AG04450 (cell line): Measurements from ENCODE around the gene FAM13A. TPM values are rescaled to one million over a fixed set of nuclear protein-coding genes. Genes with fewer than 3 reads are reported as not detected.

Experiments used
- CTCF ChIA-PET: fragments of 300-600, 350-600 bp; formaldehyde crosslinking; extraction: SDS; loops from one replicate; lab custom pipeline; 2022; ENCODE audit warnings: antibody characterized with exemption, inconsistent platforms; lab: Charles Lee
- POLR2A ChIA-PET: fragments of 350-600 bp; formaldehyde crosslinking; extraction: SDS; loops from one replicate; lab custom pipeline; 2021; ENCODE audit warnings: antibody characterized with exemption, inconsistent platforms; lab: Yijun Ruan, JAX
- DNase-seq: peaks from one replicate; pipeline ENCODE4 v3.0.0-alpha.2; 2011; ENCODE audit warnings: low read depth, low spot score
- H3K27ac ChIP-seq: one replicate; pipeline ENCODE4 v1.5.1; 2012; ENCODE audit warnings: low read depth, low read length, control low read depth
- H3K27me3 ChIP-seq: one replicate; pipeline ENCODE4 v1.6.0; 2012; ENCODE audit warnings: low read length; ENCODE audit not compliant: control insufficient read depth, insufficient read depth
- H3K4me3 ChIP-seq: 2 replicates; pipeline ENCODE4 v1.5.1; 2011; ENCODE audit warnings: mild to moderate bottlenecking, low read depth, low read length, control low read depth
- H3K9me3 ChIP-seq: 2 replicates; pipeline ENCODE4 v1.5.1; 2012; ENCODE audit warnings: low read length; ENCODE audit not compliant: control insufficient read depth, insufficient read depth
- polyA plus RNA-seq: library from polyadenylated mRNA; depleted of rRNA; stranded (reverse); fragments of >200 nt; gene quantifications from 2 replicates; pipeline ENCODE4 v1.2.3, GENCODE V29; 2011
- TF ChIP-seq, protein P1 (sequence below): IDR thresholded peaks from 2 replicates; pipeline ENCODE4 v1.5.1; 2011; ENCODE audit warnings: low read depth, low read length, control low read depth, inconsistent platforms

FAM13A gene
- polyA plus RNA-seq, 1 experiment, result 27.6 TPM

DNA sequence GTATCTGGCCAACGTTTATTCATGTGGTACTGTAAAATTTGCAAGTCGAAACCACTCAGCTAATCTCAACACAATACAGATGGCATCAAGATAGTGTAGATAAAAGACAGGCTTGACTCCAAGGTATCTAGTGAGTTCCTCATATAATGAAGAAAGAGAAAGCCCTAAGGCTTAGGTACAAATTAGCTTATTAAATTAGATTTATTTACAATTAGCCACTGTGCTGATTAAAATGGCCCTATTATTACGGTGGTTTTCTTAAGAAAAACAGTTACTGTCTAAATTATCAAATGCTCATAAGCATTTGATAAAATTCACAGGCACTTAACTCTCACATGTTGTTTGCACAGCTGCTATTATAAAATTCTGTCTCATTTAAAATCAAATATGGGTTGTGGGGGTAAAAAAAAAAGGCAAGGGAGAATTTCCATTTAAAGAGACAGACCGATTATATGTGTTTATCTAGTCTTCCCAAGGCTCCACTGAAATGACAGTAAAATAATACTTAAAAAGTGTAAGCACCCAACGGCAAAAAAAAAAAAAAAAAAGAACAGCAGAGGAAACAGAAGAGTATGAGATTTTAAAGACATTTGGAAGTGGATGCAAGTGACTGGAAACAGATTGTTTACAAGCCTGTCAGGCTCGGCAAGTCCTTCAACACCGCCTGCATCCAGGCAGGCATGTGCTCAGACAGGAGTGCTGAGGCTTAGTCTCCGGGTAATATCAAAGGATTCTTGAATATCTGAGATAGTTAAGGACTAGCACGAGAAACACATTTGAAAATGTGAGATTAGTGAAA is 55.1 kb downstream of the FAM13A start:
- CTCF ChIA-PET, result interaction anchor here (0.7 to 1.3 kb wide), 4 partner anchors 183 to 329 kb away, joined by 3 read pairs; no protein-coding TSS in a partner anchor
- TF ChIP-seq, protein P1, sequence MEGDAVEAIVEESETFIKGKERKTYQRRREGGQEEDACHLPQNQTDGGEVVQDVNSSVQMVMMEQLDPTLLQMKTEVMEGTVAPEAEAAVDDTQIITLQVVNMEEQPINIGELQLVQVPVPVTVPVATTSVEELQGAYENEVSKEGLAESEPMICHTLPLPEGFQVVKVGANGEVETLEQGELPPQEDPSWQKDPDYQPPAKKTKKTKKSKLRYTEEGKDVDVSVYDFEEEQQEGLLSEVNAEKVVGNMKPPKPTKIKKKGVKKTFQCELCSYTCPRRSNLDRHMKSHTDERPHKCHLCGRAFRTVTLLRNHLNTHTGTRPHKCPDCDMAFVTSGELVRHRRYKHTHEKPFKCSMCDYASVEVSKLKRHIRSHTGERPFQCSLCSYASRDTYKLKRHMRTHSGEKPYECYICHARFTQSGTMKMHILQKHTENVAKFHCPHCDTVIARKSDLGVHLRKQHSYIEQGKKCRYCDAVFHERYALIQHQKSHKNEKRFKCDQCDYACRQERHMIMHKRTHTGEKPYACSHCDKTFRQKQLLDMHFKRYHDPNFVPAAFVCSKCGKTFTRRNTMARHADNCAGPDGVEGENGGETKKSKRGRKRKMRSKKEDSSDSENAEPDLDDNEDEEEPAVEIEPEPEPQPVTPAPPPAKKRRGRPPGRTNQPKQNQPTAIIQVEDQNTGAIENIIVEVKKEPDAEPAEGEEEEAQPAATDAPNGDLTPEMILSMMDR, result no peak
- Histone ChIP-seq H3K4me3 (no peak overlapping the region), H3K27ac (no peak overlapping the region), H3K9me3 (no peaks in the 10 kb centered on the region), H3K27me3 (no peaks in the 10 kb centered on the region)
- DNase-seq, result no peak
- POLR2A ChIA-PET, result no interaction called here

DNA sequence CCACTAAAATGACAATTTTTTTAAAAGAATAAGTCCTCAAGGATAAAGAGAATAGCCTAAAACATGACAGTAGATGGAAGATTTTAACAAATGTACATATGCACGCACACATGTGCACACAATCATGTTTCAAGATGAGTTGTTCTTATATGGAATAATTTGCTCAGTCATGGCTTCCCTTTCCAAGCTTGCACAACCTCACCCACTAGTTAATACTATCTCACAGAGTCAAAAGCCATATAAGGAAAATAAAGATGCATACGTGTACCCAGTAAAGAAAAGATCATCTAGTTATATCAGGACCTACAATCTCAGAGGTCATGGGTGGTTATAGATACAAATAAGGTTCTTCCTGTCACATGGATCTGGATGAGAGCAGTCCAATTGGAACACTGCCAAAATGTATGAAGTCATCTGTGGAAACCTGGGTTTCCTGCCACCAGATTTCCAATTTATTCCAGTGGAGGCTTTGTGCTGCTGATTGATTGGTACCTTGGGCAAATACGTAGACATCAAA is 56.1 kb downstream of the FAM13A start:
- no peak for DNase-seq
- TF ChIP-seq, protein P1, result no peak
- no peak overlapping the region for H3K27ac ChIP-seq
- no peaks in the 10 kb centered on the region for H3K27me3 ChIP-seq
- H3K4me3 ChIP-seq, result no peak overlapping the region
- H3K9me3 ChIP-seq, result no peaks in the 10 kb centered on the region
- CTCF ChIA-PET, result interaction anchor here (0.7 to 1.1 kb wide), 3 partner anchors 182 to 295 kb away, joined by 3 read pairs; no protein-coding TSS in a partner anchor
- POLR2A ChIA-PET, result no interaction called here

DNA sequence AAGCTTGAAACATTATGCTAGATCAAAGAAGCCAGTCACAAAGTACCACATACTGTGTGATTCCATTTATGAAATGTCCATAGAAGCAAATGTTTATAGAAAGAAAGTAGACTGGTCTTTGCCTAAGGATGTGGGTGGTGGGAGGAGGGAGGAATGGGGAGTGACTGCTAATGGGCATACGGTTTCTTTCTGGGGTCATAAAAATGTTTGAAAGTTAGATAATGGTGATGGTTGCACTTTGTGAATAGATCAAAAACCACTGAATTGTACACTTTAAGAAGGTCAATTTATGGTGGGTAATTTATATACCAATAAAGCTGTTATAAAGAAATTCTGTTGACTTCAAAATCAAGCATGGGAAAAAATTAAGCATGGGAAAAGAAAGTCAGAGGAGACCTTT is 56.6 kb downstream of the FAM13A start:
- no peak overlapping the region for H3K4me3 ChIP-seq
- ChIA-PET POLR2A (no interaction called here), CTCF (no interaction called here)
- no peaks in the 10 kb centered on the region for H3K9me3 ChIP-seq
- TF ChIP-seq, protein P1, result no peak
- H3K27me3 ChIP-seq, result no peaks in the 10 kb centered on the region
- no peak for DNase-seq
- no peak overlapping the region for H3K27ac ChIP-seq

GRCh38 chr4:88999392-88999930 is 57.5 kb downstream of the FAM13A start:
- no peaks in the 10 kb centered on the region for H3K27me3 ChIP-seq
- ChIA-PET CTCF (interaction anchor here (0.8 to 1.5 kb wide), 2 partner anchors 24 to 181 kb away, joined by 3 to 4 read pairs; no protein-coding TSS in a partner anchor), POLR2A (no interaction called here)
- H3K27ac ChIP-seq, result no peak overlapping the region
- no peak for DNase-seq
- no peaks in the 10 kb centered on the region for H3K9me3 ChIP-seq
- TF ChIP-seq, protein P1, result no peak
- no peak overlapping the region for H3K4me3 ChIP-seq

DNA sequence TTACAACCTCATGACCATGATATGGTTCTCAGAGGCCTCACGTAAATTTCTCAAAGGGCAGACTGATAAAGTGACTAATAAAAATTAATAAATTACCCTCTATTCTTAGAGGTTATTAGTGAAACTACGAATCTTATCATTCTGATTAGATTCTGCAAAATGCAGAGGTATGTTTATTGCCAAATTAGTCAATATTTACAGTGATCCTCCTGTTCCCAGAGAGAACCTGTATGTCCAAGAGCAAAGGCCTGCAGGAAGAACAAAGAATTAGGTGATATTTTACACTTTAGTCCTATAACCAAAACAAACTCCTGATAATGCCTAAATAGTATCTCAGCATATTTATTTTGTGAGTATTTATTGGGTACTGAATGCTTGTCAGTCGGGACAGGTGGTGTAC is 58.1 kb downstream of the FAM13A start:
- ChIA-PET POLR2A (no interaction called here), CTCF (interaction anchor here (0.8 to 1.5 kb wide), 2 partner anchors 25 to 180 kb away, joined by 3 to 4 read pairs; no protein-coding TSS in a partner anchor)
- no peaks in the 10 kb centered on the region for H3K27me3 ChIP-seq
- H3K4me3 ChIP-seq, result no peak overlapping the region
- no peak for DNase-seq
- no peaks in the 10 kb centered on the region for H3K9me3 ChIP-seq
- TF ChIP-seq, protein P1, result no peak
- no peak overlapping the region for H3K27ac ChIP-seq
